ENCODE data around the gene C1QTNF2. TPM values are rescaled to one million over a fixed set of nuclear protein-coding genes. Genes with fewer than 3 reads are reported as not detected.

C1QTNF2 gene
- total and polyA plus RNA-seq, 2 of the 8 experiments (the other 6 are each of a cell fraction or from before 2014, with no cell fraction given): 1.0 to 2.0 TPM

GRCh38 chr5:160357394-160357793, 13.0 kb downstream of the C1QTNF2 start:
- no peak overlapping the region for H2BK15ac ChIP-seq (ENCODE audit: low read length)
- H2BK120ac ChIP-seq (replicated peaks; ENCODE audit: low read depth, low read length): no peak overlapping the region
- no peak overlapping the region for H3K4ac ChIP-seq (replicated peaks; ENCODE audit: insufficient read length, low read depth, low read length)
- no peaks in the 10 kb centered on the region; a peak in 1 of 7 replicates for H3K27me3 ChIP-seq (replicated peaks in 1 of 4; ENCODE audit: control insufficient read depth in 3 of 4, extremely low read depth in 1 of 4, insufficient read depth in 3 of 4, low read length in 3 of 4)
- H4K20me1 ChIP-seq (replicated peaks in 1 of 2; ENCODE audit: control insufficient read depth in 1 of 2, insufficient read depth in 2 of 2, low read length in 2 of 2): no peaks in the 10 kb centered on the region
- FAIRE-seq (no peak), DNase-seq (ENCODE audit: low read depth in 1 of 2, low spot score in 2 of 2) (no peak)
- no peak overlapping the region for H2BK12ac ChIP-seq (ENCODE audit: low read depth, low read length)
- 86% methylated on average over 7 of the region's 7 CpGs; no CpG with 5 or more reads in 1 of the 2 experiments for WGBS, 2 experiments (ENCODE audit: extremely low coverage in 1 of 2, insufficient coverage in 1 of 2, insufficient read length in 1 of 2, insufficient replicate concordance in 2 of 2, low coverage in 1 of 2, low lambda C conversion rate in 2 of 2, missing lambda C conversion rate in 1 of 2)
- no peak overlapping the region for H3K23ac ChIP-seq (ENCODE audit: insufficient read length)
- no peak overlapping the region; the same call in 1 of the 2 replicates for H4K8ac ChIP-seq (ENCODE audit: extremely low read depth, insufficient read depth, low read length)
- no peak overlapping the region for H3K4me2 ChIP-seq (ENCODE audit: insufficient read depth in 1 of 2, low read depth in 2 of 2, low read length in 2 of 2)
- no peaks in the 10 kb centered on the region for H3K36me3 ChIP-seq (ENCODE audit: control insufficient read depth in 2 of 4, insufficient read depth in 4 of 4, low read length in 3 of 4)
- H2AFZ ChIP-seq (ENCODE audit: low read length): no peak overlapping the region
- no peak overlapping the region for H3K4me3 ChIP-seq (ENCODE audit: extremely low read depth in 1 of 4, insufficient read depth in 2 of 4, low read depth in 3 of 4, low read length in 4 of 4)
- ChIA-PET CTCF (ENCODE audit: partially characterized antibody) (interaction anchor here (0.7 to 6.1 kb wide), 7 partner anchors 10 to 917 kb away, joined by 3 to 30 read pairs (median 5); no protein-coding TSS in a partner anchor), POLR2A (ENCODE audit: partially characterized antibody) (no interaction called here)
- no peak overlapping the region for H3K9ac ChIP-seq (replicated peaks in 1 of 4; ENCODE audit: extremely low read depth in 1 of 4, low read depth in 3 of 4, low read length in 3 of 4)
- H3K9me3 ChIP-seq (ENCODE audit: insufficient read depth in 2 of 2, low read depth in 1 of 2, low read length in 1 of 2): no peaks in the 10 kb centered on the region
- H2BK20ac ChIP-seq (ENCODE audit: low read length): no peak overlapping the region
- H2BK5ac ChIP-seq (ENCODE audit: low read depth, low read length): no peak overlapping the region
- no peaks in the 10 kb centered on the region for H3K23me2 ChIP-seq (ENCODE audit: low read depth, low read length)
- no peak overlapping the region for H3K56ac ChIP-seq (replicated peaks; ENCODE audit: insufficient read length, low read depth, low read length)
- no peak overlapping the region for H2AK5ac ChIP-seq (ENCODE audit: low read depth, low read length)
- TF ChIP-seq PHF8 (conservative IDR thresholded peaks at IDR 0.05; ENCODE audit: low read depth, low read length) (no peak), HDAC6 (IDR thresholded peaks at IDR 0.05; ENCODE audit: low read depth, low read length) (no peak)
- no peak overlapping the region for H3K14ac ChIP-seq (ENCODE audit: insufficient read length)
- H3K79me1 ChIP-seq (ENCODE audit: low read depth, low read length): no peaks in the 10 kb centered on the region
- H3K79me2 ChIP-seq (ENCODE audit: control insufficient read depth in 1 of 2, insufficient read depth in 2 of 2, low read length in 2 of 2): no peaks in the 10 kb centered on the region
- H4K5ac ChIP-seq (ENCODE audit: insufficient read length, low read depth, low read length): no peak overlapping the region
- peaks cover 0 to 2% (median 1%) of the 10 kb centered on the region in 4 experiments; a peak in 6 of 7 replicates for H3K4me1 ChIP-seq (replicated peaks in 1 of 4; ENCODE audit: control insufficient read depth in 3 of 4, insufficient read depth in 4 of 4, low read length in 3 of 4)
- H3K18ac ChIP-seq (ENCODE audit: extremely low read depth, low read length): no peak overlapping the region
- H4K91ac ChIP-seq (replicated peaks; ENCODE audit: insufficient read length, low read length): no peak overlapping the region
- no peak overlapping the region for H3K27ac ChIP-seq (ENCODE audit: low read depth, low read length)
